Choroid plexus epithelial cell (primary cell): ENCODE measurements around the gene MSH4.

Source experiments
- DNase-seq: peaks from one replicate; pipeline ENCODE4 v3.0.0-alpha.2; 2010; ENCODE audit warnings: low read depth
- H3K4me3 ChIP-seq: 2 replicates; pipeline ENCODE4 v1.5.1; 2011; ENCODE audit warnings: low read depth, mild to moderate bottlenecking, control low read depth, low read length, moderate library complexity
- TF ChIP-seq, protein P1 (sequence below): conservative IDR thresholded peaks from 2 replicates; pipeline ENCODE4 v1.5.1; 2011; ENCODE audit warnings: low read depth, mild to moderate bottlenecking, control low read depth, inconsistent platforms, low read length, moderate library complexity

The MSH4 gene

DNA sequence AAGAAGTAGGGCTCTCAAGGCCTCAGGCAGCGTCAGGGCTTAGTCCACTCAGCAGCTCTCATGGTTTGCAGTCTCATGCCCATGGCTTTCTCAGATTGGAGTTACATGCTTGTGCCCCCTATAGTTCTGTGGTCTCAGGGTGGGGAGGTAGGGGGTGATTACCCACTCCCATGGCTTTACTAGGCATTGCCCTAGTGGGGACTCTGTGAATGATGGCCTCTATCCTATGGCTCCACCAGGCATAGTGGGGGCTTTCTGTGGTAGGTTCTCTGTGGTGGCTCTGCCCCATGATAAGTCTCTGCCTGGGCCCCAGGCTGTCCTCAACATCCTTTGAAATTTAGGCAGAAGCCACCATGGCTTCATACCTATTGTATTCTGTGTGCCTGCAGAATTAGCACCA lies 48.9 kb downstream of the MSH4 start:
- H3K4me3 ChIP-seq = no peak overlapping the region
- DNase-seq = no peak
- TF ChIP-seq, protein P1, sequence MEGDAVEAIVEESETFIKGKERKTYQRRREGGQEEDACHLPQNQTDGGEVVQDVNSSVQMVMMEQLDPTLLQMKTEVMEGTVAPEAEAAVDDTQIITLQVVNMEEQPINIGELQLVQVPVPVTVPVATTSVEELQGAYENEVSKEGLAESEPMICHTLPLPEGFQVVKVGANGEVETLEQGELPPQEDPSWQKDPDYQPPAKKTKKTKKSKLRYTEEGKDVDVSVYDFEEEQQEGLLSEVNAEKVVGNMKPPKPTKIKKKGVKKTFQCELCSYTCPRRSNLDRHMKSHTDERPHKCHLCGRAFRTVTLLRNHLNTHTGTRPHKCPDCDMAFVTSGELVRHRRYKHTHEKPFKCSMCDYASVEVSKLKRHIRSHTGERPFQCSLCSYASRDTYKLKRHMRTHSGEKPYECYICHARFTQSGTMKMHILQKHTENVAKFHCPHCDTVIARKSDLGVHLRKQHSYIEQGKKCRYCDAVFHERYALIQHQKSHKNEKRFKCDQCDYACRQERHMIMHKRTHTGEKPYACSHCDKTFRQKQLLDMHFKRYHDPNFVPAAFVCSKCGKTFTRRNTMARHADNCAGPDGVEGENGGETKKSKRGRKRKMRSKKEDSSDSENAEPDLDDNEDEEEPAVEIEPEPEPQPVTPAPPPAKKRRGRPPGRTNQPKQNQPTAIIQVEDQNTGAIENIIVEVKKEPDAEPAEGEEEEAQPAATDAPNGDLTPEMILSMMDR = no peak

DNA sequence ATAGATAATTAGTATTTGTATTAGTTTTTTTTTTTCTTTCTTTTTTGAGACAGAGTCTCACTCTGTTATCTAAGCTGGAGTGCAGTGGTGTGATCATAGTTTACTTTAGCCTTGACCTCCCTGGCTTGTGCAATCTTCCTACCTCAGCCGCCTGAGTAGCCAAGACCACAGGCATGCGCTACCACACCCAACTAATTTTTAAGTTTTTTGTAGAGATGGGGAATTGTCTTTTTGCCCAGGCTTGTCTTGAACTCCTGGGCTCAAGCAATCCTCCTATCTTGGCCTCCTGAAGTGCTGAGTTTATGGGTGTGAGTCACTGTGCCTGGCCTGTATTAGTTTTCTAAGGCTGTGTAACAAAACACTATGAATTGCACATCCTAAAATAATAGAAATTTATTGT lies 58.3 kb downstream of the MSH4 start:
- TF ChIP-seq, protein P1 = no peak
- DNase-seq = peak; percentile 74

DNA sequence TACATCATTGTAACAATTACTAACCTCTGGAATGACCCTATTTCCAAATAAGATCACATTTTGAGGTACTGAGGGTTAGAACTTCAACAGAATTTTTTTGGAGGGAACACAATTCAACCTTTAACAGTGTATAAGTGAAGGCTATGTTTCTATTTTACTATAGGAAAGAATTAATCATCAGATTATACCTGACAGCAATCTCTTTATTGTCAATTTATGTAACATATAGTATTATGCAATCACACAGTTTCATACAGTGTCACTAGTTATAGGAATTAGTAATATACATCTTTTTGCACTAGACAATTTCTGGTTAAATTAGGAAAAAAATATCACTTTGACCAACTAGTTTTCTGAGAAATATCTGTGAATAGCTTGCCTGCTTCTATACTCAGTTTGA lies 59.1 kb downstream of the MSH4 start:
- TF ChIP-seq, protein P1 = no peak
- H3K4me3 ChIP-seq = no peak overlapping the region
- no peak for DNase-seq

More for the DNA sequence above, 58.3 kb downstream of the MSH4 start:
- H3K4me3 ChIP-seq = no peak overlapping the region

DNA sequence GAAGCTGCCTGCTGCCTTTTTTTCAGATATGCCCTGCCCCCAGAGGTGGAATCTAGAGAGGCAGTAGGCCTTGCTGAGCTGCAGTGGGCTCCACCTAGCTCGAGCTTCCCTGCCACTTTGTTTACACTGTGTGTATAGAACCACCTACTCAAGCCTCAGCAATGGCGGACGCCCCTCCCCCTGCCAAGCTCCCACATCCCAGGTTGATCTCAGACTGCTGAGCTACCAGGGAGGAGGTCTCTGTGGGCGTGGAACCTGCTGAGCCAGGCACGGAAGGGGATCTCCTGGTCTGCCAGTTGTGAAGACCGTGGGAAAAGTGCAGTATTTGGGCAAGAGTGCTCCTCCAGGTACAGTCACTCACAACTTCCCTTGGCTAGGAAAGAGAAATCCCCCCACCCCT lies 65.1 kb downstream of the MSH4 start:
- no peak overlapping the region for H3K4me3 ChIP-seq
- TF ChIP-seq, protein P1 = no peak
- DNase-seq = no peak

DNA sequence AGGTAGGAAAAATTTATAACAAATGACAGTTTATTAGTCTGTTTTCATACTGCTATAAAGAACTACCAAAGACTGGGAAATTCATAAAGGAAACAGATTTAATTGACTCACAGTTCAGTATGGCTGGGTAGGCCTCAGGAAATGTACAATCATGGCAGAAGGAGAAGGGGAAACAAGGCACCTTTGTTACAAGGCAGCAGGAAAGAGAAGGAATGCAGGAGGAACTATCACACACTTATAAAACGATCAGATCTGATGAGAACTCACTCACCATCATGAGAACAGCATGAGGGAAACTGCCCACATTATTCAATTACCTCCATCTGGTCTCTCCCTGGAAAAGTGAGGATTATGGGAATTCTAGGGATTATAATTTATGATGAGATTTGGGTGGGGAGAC lies 74.3 kb downstream of the MSH4 start:
- DNase-seq = no peak
- TF ChIP-seq, protein P1 = no peak
- H3K4me3 ChIP-seq = no peak overlapping the region

DNA sequence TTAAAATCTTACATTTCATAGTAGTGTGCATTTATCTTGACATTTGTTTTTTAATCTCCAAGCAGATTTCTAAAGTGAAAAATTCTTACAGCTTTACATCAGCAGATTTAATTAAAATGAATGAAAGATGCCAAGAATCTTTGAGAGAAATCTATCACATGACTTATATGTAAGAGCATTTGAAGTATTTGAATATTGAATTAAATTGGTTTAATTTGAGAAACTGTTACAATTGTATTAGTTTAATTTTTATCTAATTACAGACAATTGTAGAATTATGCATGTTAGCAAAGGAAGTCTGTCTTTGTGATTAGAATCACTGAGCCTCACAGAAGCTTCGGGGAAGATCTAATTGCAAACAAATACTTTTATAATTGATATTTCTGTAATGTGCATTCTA lies 83.3 kb downstream of the MSH4 start:
- no peak overlapping the region for H3K4me3 ChIP-seq
- no peak for DNase-seq
- TF ChIP-seq, protein P1 = no peak

DNA sequence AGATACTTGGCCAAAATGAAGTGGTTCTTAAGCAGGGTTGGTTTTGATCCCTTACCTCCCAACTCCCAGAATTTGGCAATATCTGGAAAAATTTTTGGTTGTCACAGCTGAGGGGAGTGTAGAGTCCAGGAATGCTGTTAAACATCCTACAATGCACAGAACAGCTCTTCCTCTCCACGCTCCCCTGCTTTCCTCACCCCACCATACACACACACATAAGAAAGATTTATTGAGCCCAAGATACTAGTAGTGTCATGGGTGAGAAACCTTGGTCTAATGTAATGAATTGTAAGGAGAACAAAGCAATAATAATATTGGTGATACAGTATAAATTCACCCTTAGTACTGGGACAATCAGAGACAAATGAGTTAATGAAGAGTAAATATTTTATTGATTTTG lies 87.8 kb downstream of the MSH4 start:
- DNase-seq = no peak
- TF ChIP-seq, protein P1 = no peak
- H3K4me3 ChIP-seq = no peak overlapping the region
